Tibial nerve (tissue), 4 donors: ENCODE results near the gene GNAI2.

Experiments
- CTCF ChIP-seq, 5 experiments: fragments of 200-600 bp in 3 of 5; fragments of 450-650 bp in 2 of 5; sonication (generic) in 3 of 5; IDR thresholded peaks; one replicate each; pipeline ENCODE4 v1.5.1; 2016 to 2019; ENCODE audit warnings: antibody characterized with exemption in 5 of 5, mild to moderate bottlenecking in 3 of 5, moderate library complexity in 2 of 5
- EP300 ChIP-seq, 2 donors: sonication (generic); formaldehyde crosslinking; IDR thresholded peaks; one replicate each; pipeline ENCODE4 v1.6.1; 2017; ENCODE audit warnings: antibody characterized with exemption in 2 of 2, mild to moderate bottlenecking in 1 of 2

- TF ChIP-seq CTCF (IDR thresholded peaks at IDR 0.05), result no peak
- peak in 1 of 2 donors; percentile 56 for TF ChIP-seq EP300 (IDR thresholded peaks at IDR 0.05)
Measured at GRCh38 chr3:50238549-50239026, 2.6 kb downstream of the GNAI2 start.
